NCI-H446 treated with DMSO at 0.1 percent for 48 hours (cell line): Measurements from ENCODE around the gene PLCB1.

Experiments
- DNase-seq: peaks from one replicate; lab custom pipeline; 2025; lab: John Stamatoyannopoulos, UW

Gene PLCB1

DNA sequence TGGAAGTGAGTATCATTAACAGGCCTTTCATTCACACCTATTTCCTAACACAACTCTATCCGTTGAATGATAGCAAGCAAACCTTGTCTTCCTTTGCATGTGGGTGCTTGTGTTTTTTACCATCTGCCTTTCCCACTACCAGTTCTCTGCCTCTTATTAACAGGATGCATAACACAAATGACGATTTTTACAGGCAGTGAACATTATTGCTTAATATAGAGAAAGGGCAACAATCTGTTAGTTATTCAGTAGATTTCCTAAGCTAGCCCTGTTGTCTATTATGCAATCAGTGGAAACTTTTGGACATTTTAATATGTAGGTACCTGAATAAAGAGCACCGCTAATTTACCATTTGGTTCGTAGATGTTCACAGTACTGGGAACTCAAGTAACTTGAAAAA is 588.0 kb downstream of the PLCB1 start:
- peak; percentile 33 for DNase-seq

DNA sequence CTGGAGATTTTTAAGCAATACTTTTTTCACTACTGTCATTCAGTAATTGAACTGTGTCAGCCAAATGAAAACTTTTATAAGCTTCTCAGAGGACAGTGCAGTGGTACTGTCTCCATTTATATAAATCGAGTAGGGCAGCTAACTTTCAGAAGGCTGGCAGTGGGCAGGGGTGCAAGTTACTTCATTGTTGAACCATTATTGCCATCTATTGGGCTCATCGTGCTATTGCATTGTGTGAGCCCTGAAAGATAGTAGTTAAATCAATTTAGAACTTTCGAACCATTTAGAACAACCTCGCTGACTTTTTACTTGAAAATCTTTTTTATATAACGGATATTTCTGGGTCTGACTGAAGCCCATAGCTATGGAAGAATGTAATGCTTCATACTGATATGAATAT is 589.0 kb downstream of the PLCB1 start:
- DNase-seq: peak; percentile 80

DNA sequence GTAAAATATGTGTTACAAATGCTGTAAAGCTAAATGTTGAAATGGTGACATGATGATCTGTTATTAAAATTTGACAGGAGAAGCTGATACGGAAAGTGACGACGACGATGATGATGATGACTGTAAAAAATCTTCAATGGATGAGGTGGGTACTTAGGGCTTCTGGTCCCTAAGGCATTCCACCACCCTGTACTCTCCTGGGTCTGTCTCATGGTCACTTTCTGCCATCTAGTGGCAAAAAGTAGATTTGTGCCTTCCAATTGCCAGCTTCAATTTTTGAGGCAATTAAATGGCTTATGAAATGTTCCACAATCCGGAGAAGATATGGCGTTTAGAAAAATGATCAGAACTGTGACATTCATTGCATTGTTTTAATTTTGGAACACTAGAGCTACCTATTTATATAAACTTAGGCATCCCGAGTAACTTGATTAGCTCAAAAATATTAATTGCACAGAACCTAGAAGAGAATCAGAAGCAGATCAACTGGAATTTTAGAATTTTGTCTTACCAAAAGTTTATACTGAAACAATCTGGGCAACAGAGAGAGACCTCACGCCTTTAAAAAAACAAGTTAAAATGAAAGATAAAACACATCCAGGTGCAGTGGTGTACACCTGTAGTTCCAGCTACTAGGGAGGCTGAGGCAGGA is 590.3 kb downstream of the PLCB1 start:
- DNase-seq: peak; percentile 70

DNA sequence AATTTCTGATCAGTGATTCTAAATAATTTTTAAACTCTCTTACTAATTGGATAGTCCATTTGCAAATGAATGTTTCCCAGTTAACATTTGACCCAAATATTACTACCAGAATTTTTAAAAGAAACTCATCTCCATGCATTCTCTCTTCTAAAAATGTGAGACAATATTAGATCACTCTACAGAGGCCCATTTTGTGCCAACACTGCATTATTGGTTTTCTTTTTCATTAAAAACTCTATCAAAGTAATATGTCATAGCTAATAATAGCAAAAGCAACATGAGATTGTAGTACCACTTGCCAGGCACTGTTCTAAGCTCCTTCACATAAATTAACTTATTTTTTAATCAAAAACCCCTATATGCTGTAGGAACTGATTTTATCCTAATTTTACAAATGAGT is 591.2 kb downstream of the PLCB1 start:
- no peak for DNase-seq

DNA sequence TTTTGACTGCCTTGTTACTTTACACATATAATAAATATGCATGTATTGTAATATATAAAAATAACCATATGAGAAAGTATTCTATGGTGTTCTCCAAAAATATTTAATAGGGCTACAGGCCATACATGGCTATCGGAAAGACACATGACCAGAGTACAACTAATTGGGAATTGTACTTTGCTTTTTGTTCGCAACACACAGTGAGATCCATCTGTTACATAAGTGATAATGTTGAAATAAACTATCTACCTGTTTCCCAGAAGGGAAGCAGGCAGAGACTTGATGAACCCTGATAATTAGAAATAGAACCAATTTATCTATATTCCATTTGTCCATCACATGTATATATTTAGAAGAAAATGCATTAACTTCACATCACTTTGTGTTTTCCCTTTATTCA is 592.8 kb downstream of the PLCB1 start:
- DNase-seq: no peak

DNA sequence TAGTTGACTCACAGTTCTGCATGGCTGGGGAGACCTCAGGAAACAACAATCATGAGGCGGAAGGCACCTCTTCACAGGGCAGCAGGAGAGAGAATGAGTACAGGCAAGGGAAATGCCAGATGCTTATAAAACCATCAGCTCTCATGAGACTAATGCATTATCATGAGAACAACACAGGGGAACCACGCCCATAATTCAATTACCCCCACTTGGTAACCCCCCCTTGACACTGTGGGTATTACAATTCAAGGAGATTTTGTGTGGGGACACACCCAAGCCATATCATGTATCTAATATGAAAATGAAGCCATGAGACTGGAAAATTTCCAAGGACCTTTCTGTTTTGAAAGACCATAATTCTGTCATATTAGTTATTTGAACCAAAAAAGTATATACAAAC is 594.4 kb downstream of the PLCB1 start:
- DNase-seq: no peak

DNA sequence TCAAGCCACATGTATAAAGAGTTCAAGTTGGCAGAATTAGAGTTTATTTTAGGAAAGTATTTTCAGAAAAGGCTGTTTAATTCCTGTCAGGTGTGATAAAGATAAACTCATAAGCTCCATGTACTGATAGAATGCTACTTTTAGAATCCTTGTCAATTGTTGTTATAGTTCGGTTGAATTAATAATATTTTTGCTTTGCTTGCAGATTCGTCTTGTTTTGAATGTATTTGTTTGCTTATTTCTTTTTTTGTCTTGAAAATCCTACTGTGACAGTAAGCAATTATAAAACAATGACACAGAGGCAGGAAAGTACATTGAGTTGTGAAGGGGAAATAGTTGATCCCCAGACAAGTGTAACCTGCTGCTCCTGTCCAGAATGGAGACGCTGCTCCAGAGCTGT is 602.9 kb downstream of the PLCB1 start:
- DNase-seq: no peak

DNA sequence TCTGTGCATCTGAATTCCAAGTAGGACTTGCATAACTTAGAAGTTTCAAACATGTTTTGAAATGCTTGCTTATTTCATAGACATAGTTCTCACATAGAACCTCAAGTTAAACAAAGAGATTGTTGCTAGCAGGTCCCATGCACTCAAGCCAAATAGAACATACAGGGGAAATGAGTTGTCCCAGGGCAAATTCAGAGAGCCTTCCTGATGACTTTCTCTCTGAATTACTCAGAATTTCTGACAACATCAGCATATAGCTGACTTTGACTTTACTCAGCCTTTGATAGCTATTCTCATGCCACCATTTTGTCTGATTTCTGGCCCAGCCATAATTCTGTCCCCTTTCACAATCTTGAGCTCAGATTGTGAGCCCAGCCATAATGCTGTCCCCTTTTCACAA is 603.6 kb downstream of the PLCB1 start:
- DNase-seq: no peak

DNA sequence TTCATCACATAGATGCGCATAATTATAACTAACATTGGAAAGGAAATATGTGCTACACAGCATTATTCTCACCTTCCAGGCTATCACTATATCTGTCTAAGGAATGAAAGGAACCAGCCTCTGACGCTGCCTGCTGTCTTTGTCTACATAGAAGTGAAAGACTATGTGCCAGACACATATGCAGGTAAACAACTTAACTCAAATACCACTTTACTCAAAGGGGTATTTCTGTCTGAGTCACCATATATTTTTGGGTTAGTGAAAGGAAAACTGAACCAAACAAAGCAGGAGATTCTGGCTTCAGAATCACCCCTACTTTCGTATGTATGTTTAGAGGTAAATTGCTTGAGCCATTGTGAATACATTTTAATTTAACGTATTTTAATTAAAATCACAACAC is 608.2 kb downstream of the PLCB1 start:
- no peak for DNase-seq

DNA sequence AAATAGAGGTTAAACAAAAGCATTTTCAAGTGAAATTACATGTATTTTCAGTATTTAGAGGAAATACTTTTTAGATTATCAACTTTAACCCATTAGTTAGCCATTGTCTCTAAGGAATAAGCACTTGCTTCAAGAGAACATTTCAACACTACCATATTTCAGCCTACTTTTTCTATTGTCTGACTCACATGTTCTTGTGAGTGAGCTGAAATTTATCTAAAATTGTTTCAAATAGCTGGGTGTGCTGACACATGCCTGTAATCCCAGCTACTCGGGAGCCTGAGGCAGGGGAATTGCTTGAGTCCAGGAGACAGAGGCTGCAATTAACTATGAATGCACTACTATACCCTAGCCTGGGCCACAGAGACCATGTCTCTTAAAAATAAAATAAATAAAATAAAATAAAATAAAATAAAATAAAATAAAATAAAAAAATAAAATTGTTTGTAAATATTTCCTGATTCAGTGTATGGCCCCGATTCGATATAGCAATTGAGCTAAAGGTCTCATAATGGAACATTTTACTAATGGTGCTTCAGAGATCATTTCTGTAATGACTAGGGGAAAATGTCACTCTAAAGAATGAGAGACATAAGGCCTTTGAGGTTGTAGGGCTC is 612.3 kb downstream of the PLCB1 start:
- no peak for DNase-seq

DNA sequence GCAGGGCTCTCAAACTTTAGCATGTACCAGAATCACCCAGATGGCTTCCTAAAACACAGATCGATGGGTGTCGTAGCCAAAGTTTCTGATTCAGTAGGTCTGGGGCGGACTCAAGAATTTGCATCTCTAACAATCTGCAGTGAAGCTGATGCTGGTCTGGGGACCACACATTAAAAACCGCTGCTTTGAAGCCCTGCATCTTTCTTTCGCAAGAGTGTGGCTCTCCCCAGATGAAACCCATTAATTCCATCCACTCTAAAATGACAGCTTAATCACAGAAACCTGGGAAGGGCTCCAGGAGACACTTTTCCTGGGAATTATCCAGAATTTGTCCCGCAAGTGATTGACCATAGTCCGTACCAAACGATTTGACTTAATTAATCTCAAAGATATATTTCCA is 617.0 kb downstream of the PLCB1 start:
- peak; percentile 24 for DNase-seq

DNA sequence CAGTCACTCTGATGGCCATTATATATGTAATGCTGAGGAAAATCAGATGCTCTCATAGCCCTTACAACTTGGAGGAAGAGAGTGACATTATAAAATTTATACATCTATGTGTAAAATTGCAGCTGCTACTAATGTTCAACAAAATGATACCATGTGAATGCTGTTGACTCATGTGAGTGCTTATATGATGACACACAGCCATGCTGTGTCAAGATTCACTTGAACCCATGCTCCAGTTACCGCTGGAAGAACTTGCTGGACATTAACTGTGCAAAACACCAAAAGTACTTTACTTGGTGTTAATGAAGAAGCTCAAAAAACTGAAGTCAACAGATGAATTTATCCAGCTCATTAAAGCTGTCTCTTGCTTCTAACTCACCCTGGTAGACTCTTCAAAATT is 617.9 kb downstream of the PLCB1 start:
- no peak for DNase-seq

DNA sequence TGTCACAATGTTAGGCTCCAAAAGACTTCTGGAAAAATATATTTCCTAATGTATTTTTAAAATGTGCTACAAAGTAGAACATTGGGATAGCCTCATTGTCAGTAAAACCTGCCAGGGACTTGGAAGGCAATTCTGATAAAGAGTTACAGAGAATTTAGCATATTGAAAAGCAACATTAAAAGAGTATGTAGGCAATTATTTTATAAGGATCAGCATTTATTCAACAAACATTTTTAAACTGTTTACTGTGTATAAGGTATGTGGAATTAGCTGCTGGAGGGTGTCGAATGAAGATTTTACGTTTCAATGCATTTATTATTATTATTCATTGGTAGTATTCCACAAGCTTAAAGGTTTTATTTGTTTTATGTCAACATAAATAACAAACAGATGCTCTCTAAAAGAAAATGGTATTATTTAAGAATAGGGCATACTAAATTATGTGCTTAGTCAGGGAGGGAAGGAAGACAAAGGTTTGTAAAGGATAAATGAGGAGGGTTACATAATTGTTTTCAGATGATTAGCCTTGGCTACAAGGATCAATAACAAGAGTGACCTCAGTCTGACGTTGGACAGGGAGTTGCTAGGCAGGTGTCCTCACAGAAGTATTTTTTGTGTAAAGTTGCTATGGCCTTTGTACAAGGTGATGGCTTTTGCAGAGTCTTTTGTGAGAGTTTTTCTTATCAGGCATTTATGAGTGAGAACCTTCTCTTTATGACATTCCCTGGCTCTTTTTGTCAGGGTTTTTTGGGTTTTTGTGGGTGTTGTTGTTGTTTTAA is 623.5 kb downstream of the PLCB1 start:
- no peak for DNase-seq

DNA sequence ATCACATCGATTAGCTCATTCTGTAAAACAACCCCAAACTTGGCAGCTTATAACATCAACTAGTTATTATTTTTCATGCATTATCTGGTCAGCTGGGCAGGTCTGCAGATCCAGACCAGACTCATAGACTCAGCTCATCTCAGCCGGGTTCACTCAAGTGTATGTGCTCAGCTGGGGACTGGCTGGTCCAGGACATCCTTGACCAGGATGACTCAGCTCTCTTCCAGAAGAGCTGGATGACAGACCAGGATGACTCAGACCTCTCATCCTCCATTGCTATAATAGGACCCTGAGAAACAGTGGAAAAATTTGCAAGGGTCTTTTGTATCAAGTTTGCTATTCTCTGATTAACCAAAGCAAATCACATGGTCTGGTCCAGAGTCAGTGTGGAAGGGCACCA is 624.3 kb downstream of the PLCB1 start:
- peak; percentile 58 for DNase-seq

DNA sequence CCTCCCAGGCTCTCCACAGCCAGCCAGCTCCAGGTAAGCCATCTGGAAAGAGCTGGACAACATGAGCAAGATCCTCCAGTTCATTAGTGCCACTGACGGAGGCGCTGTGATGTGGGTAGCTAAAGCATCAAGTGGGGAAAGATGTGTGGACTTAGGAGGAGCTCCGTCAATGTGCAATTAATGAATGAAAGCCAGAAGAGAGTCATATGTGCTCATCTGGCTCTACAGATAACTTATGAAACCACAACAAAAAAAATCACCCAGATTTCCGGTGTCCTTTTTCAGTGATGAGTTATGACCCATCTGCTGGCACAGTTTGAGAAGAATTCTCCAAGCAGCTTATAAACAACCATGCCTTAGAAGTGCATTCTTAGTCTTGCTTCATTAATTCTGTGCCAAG is 625.1 kb downstream of the PLCB1 start:
- peak; percentile 50 for DNase-seq

DNA sequence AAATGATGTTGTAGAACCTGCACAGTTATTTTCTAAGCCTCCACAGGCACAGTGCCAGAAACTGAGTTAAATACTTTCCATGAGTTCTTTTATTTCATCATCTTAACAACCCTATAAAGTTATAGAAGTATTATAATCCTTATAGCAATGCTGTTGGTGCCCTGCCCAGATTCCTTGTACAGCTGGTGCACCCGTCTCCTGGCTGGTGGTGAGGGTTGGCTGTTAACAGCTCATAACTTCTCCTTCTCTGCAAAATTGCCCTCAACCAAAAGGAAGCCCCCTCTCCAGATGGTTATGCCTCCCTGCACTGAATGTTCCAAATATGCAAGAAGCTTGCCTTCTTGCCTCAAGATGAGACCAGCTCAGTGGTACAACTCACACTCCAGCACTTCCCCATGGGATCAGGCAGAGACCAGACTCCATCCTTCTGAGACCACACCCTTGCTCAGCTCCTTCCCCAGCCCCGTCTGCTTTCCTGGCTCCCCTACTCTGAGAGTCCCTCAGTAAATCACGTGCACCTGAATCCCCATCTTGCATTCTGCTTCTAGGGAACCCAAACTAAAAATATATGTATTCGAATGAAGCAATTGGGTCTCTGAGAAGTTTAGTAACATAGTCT is 632.4 kb downstream of the PLCB1 start:
- peak; percentile 13 for DNase-seq

DNA sequence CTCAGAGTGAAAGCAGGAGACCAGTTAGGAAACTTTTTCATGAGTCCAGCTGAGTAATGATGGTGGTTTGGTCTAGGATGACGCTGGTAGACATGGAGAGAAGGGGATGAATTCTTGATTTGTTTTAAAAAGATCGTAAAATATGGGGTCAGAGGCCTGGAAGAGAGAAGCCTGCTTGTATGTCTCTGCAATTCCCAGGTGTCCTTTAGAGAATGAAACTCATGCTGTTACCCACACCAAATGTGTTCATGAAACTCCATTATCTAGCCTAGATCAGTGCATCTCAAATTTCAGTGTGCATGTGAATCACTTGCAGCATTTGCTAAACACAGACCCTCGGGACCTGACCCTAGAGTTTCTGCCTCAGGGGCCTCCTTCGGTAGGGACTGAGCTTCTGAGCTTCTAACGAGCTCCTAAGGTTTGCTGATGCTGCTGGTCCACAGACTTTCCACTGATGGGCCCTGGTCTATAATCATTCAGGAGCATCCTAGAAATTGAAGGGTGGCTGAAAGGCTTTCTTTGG is 634.9 kb downstream of the PLCB1 start:
- no peak for DNase-seq

DNA sequence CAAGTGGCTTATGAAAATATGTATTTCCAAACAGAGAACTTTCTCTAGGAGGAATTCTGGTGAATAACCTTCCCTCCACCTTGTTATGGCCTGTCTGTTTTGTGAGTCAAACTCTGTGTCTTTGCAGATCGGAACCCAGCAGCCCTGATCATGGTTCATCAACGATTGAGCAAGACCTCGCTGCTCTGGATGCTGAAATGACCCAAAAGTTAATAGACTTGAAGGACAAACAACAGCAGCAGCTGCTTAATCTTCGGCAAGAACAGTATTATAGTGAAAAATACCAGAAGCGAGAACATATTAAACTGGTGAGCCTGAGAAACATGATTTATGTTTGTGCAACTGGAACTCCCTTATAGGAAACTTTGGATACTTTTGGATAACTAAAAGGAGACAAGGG is 642.3 kb downstream of the PLCB1 start:
- DNase-seq: no peak

DNA sequence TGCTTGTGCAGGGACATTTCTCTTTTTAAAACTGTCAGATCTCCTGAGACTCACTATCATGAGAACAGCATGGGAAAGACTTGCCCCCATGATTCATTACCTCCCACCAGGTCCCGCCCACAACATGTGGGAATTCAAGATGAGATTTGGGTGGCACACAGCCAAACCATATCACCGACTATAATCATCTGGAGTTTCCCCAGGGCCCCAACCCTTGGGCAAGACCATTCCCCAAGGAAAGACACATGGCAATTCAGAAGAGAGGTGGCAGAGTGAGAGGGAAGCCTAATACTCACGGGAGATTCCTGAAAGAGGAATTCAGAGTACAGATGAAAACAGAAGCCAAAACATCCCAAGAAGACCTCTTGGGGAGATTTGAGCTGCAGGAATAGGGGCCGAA is 645.8 kb downstream of the PLCB1 start:
- DNase-seq: no peak

DNA sequence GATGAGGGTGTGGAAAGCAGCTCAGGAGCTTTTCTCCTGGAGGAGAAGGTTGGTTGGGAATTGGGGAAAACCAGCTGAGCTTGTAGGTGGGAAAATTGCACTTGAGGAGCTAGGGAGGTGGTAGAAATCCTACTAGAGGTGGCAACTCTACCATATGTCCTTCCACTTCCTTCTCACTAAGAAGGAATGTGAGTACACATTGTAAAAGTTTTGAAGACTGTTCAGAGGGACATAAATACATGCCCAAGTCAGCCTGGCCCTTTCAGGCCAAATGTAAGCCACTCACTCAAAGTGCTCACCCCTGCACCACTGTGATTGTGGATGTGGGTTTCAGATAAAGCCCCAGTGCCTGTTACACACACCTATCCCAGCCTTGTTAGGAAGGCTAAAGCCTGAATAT is 646.3 kb downstream of the PLCB1 start:
- no peak for DNase-seq

DNA sequence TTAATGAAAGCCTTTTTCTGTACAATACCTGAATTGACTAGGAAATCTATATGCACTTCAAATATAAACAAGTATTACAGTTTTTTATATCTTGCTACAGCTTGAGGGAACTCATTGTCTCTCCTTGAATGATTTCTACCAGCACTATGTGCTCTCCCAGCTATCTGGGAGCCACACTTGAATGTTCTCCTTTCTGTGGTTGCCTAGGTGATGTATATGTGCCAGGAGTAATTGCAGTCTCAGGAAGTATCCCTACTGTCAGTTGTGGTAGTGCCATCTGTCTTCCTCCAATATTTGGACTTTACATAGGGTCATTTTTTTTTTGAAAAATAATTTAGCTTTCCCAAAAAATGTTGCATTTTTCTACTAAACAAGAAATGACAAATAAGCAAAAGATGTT is 648.8 kb downstream of the PLCB1 start:
- DNase-seq: peak; percentile 54

DNA sequence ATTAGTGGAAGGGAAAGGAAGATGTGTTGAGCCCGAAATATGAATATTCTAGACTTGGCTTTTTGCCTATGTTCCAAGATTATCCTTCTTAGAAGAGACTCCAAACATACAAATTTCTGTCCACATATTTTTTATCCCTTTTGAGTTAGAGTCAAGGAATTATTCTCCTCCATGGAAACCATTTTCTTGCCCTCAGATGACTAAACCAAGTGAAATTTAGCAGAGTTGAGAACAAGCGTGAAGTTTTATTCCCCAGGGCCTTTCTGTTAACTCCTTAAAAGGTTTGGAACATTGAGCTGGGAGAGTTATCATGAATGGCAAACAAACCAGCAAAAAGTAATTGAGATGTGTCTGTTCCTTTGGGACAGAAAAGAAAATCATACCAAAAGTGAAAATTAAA is 650.7 kb downstream of the PLCB1 start:
- DNase-seq: no peak

DNA sequence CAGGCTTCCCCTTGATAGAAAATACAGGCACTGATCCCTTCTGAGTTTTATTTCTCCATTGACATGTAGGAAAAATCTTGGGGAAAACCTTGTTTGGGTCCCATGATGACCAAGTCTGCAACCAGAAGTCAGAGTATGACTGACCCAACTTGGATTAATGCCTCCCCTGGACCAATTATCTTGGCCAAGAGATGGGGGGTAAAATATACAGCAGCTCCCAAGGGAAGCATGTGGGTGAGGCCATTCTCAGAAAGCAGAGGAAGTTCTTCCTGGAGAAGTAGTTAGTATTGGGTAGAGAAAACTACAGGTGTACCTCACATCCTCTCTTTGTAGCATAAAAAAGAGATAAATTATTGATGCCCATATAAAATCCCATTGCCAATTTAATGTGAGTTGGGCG is 651.7 kb downstream of the PLCB1 start:
- DNase-seq: no peak
